SU-DHL-6 (cell line): Measurements from ENCODE around the gene PITPNC1.

Experiments used
- H2AFZ ChIP-seq: fragments of 200-600 bp; sonication (generic); 2 replicates; pipeline ENCODE4 v1.6.1; 2014; ENCODE audit warnings: low read depth, mild to moderate bottlenecking, moderate library complexity, mixed read lengths, antibody characterized with exemption, low read length; ENCODE audit not compliant: severe bottlenecking
- H3F3A ChIP-seq: fragments of 200-600 bp; shearing (Covaris generic); 2 replicates; pipeline ENCODE4 v1.6.0; 2016; ENCODE audit warnings: antibody characterized with exemption, mild to moderate bottlenecking; ENCODE audit not compliant: insufficient read depth
- H3K27ac ChIP-seq: fragments of 200-600 bp; sonication (generic); 2 replicates; pipeline ENCODE4 v1.5.1; 2016; ENCODE audit warnings: low read depth, mild to moderate bottlenecking, low read length, moderate library complexity, mixed read lengths
- H3K27me3 ChIP-seq: fragments of 200-600 bp; sonication (generic), shearing (Covaris generic); 2 replicates; pipeline ENCODE4 v1.6.0; 2014; ENCODE audit warnings: mild to moderate bottlenecking, low read length
- H3K36me3 ChIP-seq: fragments of 200-600 bp; sonication (generic); 2 replicates; pipeline ENCODE4 v1.6.1; 2014; ENCODE audit warnings: mild to moderate bottlenecking, low read length, mixed read lengths
- H3K4me2 ChIP-seq: fragments of 300-600, 200-600 bp; shearing (Covaris generic), sonication (generic); 2 replicates; pipeline ENCODE4 v1.6.0; 2014; ENCODE audit warnings: low read length, low read depth, mild to moderate bottlenecking; ENCODE audit not compliant: poor library complexity, severe bottlenecking
- H3K4me3 ChIP-seq: fragments of 200-600 bp; sonication (generic); 2 replicates; pipeline ENCODE4 v1.5.1; 2014; ENCODE audit warnings: antibody characterized with exemption, low read length, mild to moderate bottlenecking, mixed read lengths; ENCODE audit not compliant: insufficient read depth, poor library complexity, severe bottlenecking
- H3K79me2 ChIP-seq: fragments of 200-600 bp; sonication (generic); 2 replicates; pipeline ENCODE4 v1.6.1; 2014; ENCODE audit warnings: mild to moderate bottlenecking, low read length, moderate library complexity; ENCODE audit not compliant: insufficient read depth
- H3K9ac ChIP-seq: fragments of 200-600 bp; sonication (generic); 2 replicates; pipeline ENCODE4 v1.7.0; 2014; ENCODE audit warnings: mild to moderate bottlenecking, low read length
- H3K9me2 ChIP-seq: fragments of 200-600 bp; sonication (generic); replicated peaks from 2 replicates; pipeline ENCODE4 v1.6.1; 2014; ENCODE audit warnings: low read length; ENCODE audit not compliant: insufficient read depth
- H3K9me3 ChIP-seq: fragments of 200-600 bp; sonication (generic); 2 replicates; pipeline ENCODE4 v1.6.1; 2014; ENCODE audit warnings: low read length, mixed read lengths; ENCODE audit not compliant: insufficient read depth
- H4K20me1 ChIP-seq: fragments of 200-600 bp; sonication (generic); 2 replicates; pipeline ENCODE4 v1.6.1; 2014; ENCODE audit warnings: low read depth, mild to moderate bottlenecking, antibody characterized with exemption, low read length, moderate library complexity, mixed read lengths
- CTCF ChIP-seq: fragments of 200-600 bp; sonication (generic); IDR thresholded peaks from one replicate; pipeline ENCODE4 v1.5.1; 2017; ENCODE audit warnings: antibody characterized with exemption, mild to moderate bottlenecking, low read length, moderate library complexity; ENCODE audit not compliant: insufficient read depth, poor library complexity, severe bottlenecking
- EZH2phosphoT487 ChIP-seq: fragments of 200-600 bp; sonication (generic), shearing (Covaris generic); conservative IDR thresholded peaks from 2 replicates; pipeline ENCODE4 v1.6.1; 2018; ENCODE audit warnings: mild to moderate bottlenecking, antibody characterized with exemption, low read length, moderate library complexity, mixed read lengths

Gene PITPNC1

GRCh38 chr17:67523101-67523500, 146.0 kb downstream of the PITPNC1 start:
- Histone ChIP-seq H3K9me2 (no peaks in the 10 kb centered on the region), H3F3A (no peaks in the 10 kb centered on the region), H3K36me3 (no peaks in the 10 kb centered on the region), H3K9ac (no peak overlapping the region), H3K27me3 (no peaks in the 10 kb centered on the region), H4K20me1 (no peaks in the 10 kb centered on the region), H3K9me3 (no peaks in the 10 kb centered on the region), H3K4me3 (no peak overlapping the region), H3K4me2 (no peak overlapping the region), H3K27ac (no peak overlapping the region), H2AFZ (no peak overlapping the region), H3K79me2 (no peaks in the 10 kb centered on the region)
- TF ChIP-seq CTCF (no peak), EZH2phosphoT487 (no peak)

- Histone ChIP-seq H4K20me1 (no peaks in the 10 kb centered on the region), H3K9me3 (no peaks in the 10 kb centered on the region), H2AFZ (no peak overlapping the region), H3K36me3 (no peaks in the 10 kb centered on the region), H3K27me3 (no peaks in the 10 kb centered on the region), H3K9me2 (no peaks in the 10 kb centered on the region), H3K79me2 (no peaks in the 10 kb centered on the region), H3K9ac (no peak overlapping the region), H3F3A (no peaks in the 10 kb centered on the region), H3K4me2 (no peak overlapping the region), H3K27ac (no peak overlapping the region), H3K4me3 (no peak overlapping the region)
- TF ChIP-seq EZH2phosphoT487: no peak
These were observed 148.4 kb downstream of the PITPNC1 start for GRCh38 chr17:67525239-67526135.

- no peaks in the 10 kb centered on the region for H3K9me2 ChIP-seq
- H3K79me2 ChIP-seq: no peaks in the 10 kb centered on the region
- H3K27ac ChIP-seq: no peak overlapping the region
- H3K27me3 ChIP-seq: no peaks in the 10 kb centered on the region
- no peaks in the 10 kb centered on the region for H3K36me3 ChIP-seq
- no peaks in the 10 kb centered on the region for H3F3A ChIP-seq
- no peaks in the 10 kb centered on the region for H4K20me1 ChIP-seq
- no peak overlapping the region for H3K4me2 ChIP-seq
- H2AFZ ChIP-seq: no peak overlapping the region
- TF ChIP-seq EZH2phosphoT487: no peak
- TF ChIP-seq CTCF: no peak
- no peaks in the 10 kb centered on the region for H3K9me3 ChIP-seq
- H3K9ac ChIP-seq: no peak overlapping the region
- H3K4me3 ChIP-seq: no peak overlapping the region
These were observed 149.6 kb downstream of the PITPNC1 start for GRCh38 chr17:67526700-67527099.

- Histone ChIP-seq H3K4me3 (no peak overlapping the region), H3K79me2 (no peaks in the 10 kb centered on the region), H4K20me1 (no peaks in the 10 kb centered on the region), H2AFZ (no peak overlapping the region), H3K9me3 (no peaks in the 10 kb centered on the region), H3K27me3 (no peaks in the 10 kb centered on the region), H3K9ac (no peak overlapping the region), H3F3A (no peaks in the 10 kb centered on the region), H3K27ac (no peak overlapping the region), H3K9me2 (no peaks in the 10 kb centered on the region), H3K36me3 (no peaks in the 10 kb centered on the region), H3K4me2 (no peak overlapping the region)
- TF ChIP-seq CTCF: no peak
- no peak for TF ChIP-seq EZH2phosphoT487
These were observed 151.8 kb downstream of the PITPNC1 start for GRCh38 chr17:67528751-67529436.
